DMS53 treated with DMSO at 0.1 percent for 48 hours (cell line): ENCODE measurements around the gene MAPK11.

Experiments
- DNase-seq: peaks from one replicate; lab custom pipeline; 2025; ENCODE audit not compliant: unreplicated experiment; lab: John Stamatoyannopoulos, UW

MAPK11 gene

DNA sequence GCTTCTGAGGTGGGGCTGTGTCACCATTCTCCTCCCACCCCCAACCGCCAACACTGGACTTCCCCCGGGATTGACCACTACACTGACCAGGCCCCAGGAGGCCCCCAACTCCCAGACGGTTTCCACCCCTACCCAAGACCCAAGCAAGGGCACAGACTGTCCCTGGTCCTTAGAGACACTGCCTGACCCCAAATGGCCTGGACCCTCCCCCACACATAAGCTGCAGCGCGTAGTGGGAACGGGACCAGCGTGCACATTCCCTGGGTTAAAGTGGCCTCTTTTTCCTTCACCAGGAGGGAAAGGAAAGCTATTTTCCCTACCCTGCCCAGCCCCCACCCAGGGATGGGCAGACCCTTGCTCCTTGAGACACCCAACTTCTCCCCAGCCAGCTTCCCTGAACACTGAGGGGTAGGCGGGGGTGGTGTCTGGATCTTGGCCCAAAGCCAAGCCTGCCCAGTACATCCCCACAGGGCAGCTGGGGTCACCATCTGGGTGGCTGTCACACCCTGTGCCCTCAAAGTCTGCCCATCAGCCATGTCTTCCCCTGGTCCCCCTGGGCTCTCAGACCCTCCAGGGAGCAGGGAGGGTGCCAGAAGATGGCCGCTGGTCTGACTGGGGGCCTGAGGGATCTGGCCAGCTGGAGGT lies 7.1 kb downstream of the MAPK11 start:
- DNase-seq: no peak

GRCh38 chr22:50262460-50262911 lies 7.7 kb downstream of the MAPK11 start:
- no peak for DNase-seq

DNA sequence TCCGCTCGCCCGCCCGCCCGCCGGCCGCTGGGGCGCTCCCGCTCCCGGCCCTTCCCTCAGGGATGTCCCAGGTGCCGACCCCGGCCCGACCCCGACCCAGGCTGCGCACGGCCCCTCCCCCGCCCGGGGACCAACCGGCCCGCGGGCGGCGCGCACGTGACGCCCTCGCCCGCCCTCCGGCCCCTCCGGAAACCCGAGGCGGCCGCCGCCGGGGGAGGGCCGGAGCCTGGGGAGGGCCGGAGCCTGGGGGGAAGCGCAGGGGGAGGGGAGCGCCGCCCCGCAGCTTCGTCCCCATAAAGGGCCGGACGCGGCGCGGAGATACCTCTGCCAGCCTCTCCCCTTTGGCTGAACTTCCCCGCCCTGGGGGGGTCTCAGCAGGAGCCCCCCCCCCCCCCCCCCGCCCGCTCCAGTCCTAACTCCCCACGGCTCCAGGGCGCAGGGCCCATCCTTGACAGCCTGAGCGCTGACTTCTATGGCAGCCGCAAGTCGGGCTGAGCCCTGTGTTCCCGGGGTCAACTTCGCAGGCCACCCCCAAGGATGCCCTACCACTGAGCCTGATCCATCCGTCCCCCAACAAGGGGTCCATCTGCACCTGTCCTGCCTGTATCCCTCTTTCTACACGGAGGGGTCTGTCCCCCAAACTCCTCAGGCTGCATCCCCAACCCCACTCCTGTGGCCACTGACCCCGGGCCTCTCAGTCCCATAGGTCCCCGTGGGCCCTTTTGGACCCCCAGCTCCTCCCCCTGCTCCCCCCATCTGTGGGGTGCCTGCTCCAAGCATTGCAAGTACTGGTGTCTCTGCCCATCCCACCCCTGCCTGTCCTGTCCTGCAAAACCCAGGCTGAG lies 8.3 kb downstream of the MAPK11 start, which contains the start of gene MAPK12:
MAPK12 (minus strand) TSS at position 69 of the 845 bp plus-strand sequence. CDS start 174 bp downstream, outside the sequence.
- DNase-seq: no peak

GRCh38 chr22:50260801-50261614 lies 9.2 kb downstream of the MAPK11 start:
- no peak for DNase-seq

DNA sequence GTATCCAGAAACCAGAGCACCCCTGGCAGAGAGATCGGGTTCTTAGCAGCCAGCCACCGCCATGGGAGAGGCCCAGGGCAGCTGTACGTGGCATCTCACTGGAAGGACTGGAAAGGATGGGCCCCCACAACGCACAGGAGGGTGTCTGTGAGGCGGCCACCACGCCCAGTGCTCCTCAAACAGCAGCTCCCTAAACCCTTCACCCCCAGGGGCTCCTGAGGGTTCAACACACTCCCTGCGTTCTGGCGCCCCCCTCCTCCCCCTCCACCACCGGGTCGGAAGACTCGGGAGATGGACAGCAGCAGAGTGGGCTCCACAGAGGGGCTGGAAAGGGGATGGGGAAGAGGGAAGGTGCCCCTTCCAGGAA lies 9.8 kb downstream of the MAPK11 start:
- no peak for DNase-seq

DNA sequence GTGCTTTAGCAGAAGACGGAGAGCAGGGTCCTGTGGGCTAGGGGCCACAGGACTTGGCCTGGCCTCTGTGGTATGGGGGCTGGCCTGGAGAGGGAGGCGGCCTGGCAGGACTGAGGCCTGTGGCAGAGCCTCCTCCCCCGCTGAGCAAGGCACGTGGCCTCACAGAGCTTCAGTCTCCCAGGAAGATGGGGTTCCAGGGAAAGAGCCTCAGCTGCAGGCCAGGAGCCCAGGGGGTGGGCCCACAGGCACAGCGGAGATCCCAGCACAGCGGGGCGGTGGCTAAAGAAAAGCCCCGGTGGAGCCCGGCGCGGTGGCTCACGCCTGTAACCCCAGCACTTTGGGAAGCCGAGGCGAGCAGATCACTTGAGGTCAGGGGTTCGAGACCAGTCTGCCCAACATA lies 10.9 kb downstream of the MAPK11 start:
- no peak for DNase-seq

GRCh38 chr22:50258361-50259292 lies 11.6 kb downstream of the MAPK11 start:
- DNase-seq: no peak

GRCh38 chr22:50257451-50258360 lies 12.5 kb downstream of the MAPK11 start:
- DNase-seq: no peak

DNA sequence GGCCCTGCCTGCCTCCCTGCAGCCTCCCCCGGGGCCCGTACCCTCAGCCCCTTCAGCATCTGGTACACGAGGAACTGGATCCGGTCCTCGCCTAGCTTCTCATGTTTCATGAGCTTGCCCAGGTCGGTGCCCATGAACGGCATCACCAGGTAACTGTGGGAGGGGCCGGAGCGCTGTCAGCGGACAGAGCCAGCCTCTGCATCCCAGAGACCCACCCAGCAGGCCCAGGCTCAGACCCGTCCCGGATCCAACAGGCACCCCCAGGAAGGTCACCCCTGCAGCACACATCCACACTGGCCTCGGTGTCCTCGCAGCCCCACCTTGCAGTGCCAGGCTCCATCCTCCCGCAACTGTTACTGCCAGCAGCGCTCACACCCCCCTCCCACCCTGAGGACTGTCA lies 13.1 kb downstream of the MAPK11 start:
- no peak for DNase-seq

DNA sequence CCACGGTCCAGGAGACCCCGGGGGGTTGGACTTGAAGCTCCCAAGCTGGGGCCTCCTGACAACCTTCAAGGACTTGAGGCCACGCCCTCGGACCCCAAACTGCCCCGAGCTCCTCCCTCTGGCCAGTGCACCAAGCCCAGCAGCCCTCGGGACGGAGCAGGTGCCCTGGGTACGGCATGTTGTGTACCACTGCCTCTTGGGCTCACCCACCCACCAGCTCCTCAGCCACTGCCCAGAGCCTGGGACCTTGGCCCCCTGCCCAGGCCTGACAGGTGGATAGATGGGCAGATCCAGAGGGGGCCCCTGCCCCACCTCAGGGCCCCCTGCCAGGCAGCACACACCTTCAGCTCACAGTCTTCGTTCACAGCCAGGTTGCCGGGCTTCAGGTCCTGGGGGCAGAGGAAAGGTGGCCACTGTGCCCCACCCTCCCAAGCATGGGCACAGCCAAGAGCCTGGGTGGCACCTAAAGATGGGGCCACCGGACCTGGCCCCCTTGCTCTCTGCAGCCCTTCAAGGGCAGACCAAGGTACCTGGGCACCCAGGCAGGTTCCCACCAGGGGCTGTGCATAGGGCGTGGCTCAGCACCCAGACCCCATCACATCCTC lies 13.8 kb downstream of the MAPK11 start:
- DNase-seq: no peak

DNA sequence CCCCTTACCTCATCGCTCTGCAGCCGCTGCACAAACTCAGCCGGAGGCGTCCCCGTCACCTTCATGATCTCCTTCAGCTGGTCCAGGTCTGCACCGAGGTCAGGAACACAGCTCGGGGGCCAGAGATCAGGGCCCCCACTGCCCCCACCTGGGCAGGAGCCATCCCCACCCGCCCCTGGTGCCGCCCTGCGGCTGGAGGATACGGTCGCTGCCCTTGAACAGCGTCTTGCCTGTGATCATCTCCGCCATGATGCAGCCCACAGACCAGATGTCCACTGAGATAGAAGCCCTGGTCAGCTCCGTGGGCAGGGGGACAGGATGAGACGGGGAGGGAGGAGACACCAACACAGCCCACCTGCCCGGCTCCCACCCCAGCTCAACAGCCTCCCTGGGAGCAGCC lies 14.6 kb downstream of the MAPK11 start:
- DNase-seq: no peak

- DNase-seq: no peak
Observed at GRCh38 chr22:50255099-50255498, 15.1 kb downstream of the MAPK11 start.

DNA sequence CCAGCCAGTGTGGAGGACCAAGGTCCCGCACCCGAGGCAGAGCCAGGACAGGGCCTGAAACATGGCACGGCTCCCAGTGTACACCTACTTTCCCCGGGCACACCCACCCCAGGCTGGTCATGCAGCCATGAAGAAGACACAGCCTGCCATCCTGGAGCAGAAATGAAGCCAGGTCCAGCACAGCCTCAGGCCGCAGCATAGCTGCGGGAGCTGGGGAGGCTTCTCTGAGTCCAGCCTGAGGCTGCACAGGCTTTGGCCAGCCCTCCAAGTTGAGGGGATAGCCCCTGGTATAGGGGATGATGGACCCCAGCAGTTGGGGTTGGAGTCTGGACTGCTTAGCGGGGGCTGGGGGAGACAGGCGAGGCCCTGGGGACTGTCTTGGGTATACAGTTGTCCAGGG lies 16.2 kb downstream of the MAPK11 start:
- no peak for DNase-seq

GRCh38 chr22:50253046-50253915 lies 16.9 kb downstream of the MAPK11 start:
- no peak for DNase-seq

- no peak for DNase-seq
Observed at GRCh38 chr22:50252082-50253045, 17.8 kb downstream of the MAPK11 start.

GRCh38 chr22:50251477-50252081 lies 18.6 kb downstream of the MAPK11 start:
- no peak for DNase-seq
